HG02588 (cell line): Measurements from ENCODE around the gene TCP10L.
"Not testable (repeated sequence)": the region's sequence is repeated elsewhere in the genome, so short reads cannot be mapped to it uniquely, and the experiment has no call there.

Source experiments
- ATAC-seq: cut with Tn5 transposase; IDR thresholded peaks from one replicate; pipeline ENCODE4 v1.9.1; 2021; ENCODE audit warnings: mild to moderate bottlenecking, moderate library complexity; ENCODE audit not compliant: unreplicated experiment

TCP10L gene, protein sequence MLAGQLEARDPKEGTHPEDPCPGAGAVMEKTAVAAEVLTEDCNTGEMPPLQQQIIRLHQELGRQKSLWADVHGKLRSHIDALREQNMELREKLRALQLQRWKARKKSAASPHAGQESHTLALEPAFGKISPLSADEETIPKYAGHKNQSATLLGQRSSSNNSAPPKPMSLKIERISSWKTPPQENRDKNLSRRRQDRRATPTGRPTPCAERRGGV

DNA sequence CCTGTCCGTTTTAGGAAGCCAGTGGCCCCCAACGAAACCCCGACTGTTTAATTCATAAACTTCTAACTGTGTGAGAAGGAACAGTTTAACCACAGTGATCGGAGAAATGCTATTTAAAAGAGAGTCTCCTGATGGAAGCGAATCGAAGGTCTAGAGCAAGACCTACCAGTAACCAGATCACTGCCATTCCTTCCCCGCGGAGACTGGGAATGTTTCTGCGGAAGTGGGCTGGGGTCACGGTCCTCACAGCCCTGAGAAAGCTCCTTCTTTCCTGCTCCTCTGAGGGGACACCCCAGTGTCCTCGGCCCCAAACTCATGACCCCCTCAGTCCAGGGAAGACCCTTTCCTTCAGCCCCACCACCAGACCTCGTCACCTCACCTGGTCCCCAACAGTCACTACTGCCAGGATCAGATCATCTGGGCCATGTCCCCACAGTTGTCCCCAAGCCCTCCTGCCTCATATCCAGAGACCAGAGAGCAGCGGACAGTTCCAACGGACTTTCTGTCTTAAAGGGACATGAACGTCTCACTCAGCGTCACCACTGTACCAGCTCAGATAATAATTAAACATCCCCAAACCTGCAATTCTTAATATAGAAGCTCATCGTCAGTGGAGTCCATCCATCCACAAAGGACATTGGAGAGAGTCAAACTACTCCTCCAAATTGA, at the start of gene TCP10L:
TSS of gene TCP10L (minus strand) at position 482 of the 669 bp plus-strand sequence. CDS start 1,219 bp downstream, outside the sequence.
- no peak for ATAC-seq

DNA sequence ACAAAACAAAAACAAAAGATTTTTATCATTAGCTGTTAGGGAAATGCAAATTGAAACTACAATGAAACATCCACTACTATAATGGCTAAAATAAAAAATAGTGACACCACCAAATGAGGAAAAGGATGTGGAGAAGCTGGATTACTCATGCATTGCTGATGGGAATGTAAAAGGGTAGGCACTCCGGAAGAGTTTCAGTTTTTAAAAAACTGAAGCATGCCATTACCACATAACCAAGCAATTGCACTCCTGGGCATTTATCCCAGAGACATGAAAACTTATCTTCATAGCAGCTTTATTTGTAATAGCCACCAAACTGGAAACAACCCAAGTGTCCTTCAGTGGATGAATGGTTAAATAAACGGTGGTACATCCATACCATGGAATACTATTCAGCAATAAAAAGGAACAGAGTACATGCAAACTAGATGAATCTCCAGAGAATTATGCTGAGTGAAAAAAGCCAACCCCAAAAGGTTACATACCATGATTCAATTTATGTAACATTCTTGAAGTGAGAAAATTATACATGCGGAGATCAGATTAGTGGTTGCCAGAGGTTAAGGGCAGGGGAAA, 41.4 kb upstream of the TCP10L start:
- ATAC-seq, result no peak

DNA sequence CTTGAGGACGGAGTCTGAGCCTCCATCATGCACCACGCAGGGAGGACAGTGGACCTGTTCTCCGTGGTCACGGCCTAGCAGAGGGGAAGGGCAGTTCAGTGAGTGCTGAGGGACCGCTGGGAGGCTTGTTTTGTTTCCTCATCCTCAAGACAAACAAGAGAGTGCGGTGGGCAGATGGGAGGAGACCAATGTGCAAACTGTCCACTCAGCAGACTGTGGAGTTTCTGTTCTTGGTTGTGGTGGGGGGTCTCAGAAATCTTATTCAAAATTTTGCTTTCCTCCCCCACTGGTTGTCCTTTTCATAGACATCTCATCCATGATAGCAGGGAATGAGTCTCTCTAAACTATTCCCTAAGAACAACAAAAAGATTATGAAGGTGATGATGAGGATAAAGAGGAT, 32.9 kb upstream of the TCP10L start:
- ATAC-seq, result not testable (repeated sequence)

DNA sequence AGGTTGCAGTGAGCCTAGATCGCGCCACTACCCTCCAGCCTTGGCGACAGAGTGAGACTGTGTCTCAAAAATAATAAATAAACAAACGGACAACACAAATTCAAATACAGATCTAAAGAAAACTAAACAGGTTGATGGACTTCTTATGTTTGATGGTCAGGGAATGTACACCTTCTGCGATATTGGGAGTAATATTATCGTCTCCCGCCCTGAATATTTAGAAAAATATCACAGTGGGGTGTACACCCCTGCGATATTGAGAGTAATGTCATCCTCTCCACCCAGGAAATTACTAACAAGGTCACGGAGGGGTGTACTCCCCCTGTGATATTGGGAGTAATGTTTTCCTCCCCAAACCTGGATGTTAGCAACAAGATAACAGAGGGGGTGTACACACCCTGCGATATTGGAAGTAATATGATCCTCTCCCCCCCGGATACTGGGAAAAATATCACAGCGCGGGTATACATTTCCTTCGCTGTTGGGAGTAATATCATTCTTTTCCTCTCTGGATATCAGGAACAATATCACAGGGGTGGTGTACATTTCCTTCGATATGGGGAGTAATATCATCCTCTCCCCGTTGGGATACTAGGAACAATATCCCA, 28.2 kb upstream of the TCP10L start:
- ATAC-seq, result no peak

DNA sequence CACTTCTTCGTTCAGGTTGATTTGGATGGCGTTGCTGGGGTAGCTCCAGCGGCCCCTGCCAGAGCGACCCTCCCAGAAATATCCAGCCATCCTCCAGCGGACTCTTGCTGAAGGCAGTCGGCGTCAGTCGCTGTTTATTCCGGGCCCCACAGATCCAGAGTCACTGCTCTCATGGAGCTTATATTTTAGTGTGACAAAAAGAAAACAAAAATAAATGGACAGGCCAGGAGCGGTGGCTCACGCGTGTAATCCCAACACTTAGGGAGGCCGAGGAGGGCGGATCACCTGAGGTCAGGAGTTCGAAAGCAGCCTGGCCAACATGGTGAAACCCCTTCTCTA, 27.6 kb upstream of the TCP10L start:
- ATAC-seq, result no peak

DNA sequence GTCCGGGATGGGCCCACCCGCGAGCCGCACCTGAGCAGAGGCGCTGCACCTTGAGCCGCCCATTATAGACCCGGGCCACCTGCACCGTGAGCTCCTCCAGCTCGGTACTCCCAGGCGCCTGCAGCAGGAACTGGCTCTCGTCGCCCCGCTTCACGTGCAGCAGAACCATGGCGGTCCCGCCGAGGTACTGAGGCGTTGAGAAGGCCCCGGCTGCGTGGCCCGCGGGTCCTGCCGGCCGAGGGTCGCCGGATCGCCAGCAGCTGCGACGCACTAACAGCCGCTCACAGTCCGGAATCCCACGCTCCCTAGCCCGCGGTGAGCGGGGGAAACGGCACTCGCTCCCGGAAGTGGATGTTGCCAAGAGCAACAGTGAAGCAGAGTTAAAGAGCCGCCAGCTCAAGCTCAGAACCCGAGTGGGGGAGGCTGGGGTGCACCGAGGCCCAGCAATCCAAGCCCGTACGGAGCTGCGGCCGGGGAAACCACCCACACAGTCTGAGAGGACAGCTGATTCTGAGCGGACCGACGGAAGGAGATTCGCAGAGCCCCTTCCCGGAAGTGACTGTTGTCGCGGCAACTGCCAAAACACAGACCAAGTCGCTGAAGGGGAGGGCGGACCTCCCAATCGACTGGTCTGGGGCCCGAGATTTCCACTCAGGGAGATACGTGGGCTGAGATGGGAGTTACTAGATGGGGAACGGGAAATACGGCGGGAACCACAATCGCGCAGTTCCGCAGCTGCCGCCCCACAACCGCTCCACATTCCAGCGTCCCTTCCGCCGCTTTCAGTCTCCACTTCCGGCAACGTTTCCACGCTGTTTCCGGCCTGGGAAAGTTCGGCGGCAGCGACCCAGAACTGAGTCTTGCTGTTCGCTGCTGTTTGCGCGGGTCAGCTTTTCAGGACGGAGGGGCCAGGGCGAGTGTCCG, 27.0 kb upstream of the TCP10L start, which contains the start of gene CFAP298:
TSS of gene CFAP298 (minus strand) at position 303 of the 924 bp plus-strand sequence. CDS start at position 169, 134 bp downstream.
- ATAC-seq, result peak; percentile 92

DNA sequence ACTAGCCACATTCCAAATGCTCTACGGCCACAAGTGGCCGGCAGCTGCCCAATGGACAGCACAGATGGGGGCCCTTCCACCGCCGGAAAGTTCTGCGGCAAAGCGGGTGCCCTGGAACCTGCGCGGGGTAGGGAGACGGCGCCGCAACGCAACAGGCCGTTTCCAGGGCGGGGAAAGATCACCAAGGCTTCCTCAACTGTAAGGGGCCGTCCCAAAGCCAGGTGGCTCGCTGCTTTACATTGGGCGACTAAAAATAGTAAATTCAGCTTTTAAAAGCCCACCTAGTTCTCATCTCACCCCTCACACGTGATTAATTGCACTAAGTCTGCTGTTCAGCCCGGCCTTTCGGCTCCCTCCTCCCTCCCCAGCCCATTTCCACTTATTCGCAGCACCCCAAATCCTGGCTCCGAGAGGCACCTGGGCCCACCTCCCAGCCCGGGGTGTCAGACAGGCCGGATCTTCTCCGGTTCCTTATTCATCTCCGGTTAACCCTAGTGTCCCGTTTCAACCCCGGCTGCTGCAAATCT, 26.2 kb upstream of the TCP10L start:
- peak; percentile 6 for ATAC-seq

DNA sequence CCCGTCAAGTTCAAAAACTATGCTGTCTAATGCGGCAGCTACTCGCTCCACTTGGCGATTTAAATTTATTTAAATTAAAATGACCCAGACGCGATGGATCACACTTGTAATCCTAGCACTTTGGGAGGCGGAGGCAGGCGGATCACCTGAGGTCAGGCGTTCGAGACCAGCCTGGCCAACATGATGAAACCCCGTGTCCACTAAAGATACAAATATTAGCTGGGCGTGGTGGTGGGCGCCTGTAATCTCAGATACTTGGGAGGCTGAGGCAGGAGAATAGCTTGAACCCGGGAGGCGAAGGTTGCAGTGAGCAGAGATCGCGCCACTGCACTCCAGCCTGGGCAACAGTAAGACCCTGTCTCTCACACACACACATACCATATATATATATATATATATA, 25.6 kb upstream of the TCP10L start:
- not testable (repeated sequence) for ATAC-seq

DNA sequence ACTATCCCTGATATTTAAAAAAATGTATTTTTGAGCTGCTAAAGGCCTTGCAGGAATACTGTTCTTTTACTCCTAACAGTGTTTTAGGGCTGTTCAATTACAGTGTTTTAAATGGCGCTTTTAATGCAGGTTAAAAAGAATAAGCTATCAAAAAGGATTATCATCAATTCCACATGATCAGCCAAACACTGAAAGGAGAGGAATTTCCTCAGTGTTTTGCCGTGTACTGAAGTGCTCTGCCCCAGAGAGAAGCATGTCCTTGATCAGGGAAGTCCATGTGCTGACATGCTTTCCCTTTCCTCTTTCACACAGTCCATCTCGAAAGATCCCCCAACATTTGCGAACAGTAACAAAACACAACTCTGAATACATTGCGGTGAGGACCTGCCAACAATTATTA, 23.5 kb upstream of the TCP10L start:
- no peak for ATAC-seq

DNA sequence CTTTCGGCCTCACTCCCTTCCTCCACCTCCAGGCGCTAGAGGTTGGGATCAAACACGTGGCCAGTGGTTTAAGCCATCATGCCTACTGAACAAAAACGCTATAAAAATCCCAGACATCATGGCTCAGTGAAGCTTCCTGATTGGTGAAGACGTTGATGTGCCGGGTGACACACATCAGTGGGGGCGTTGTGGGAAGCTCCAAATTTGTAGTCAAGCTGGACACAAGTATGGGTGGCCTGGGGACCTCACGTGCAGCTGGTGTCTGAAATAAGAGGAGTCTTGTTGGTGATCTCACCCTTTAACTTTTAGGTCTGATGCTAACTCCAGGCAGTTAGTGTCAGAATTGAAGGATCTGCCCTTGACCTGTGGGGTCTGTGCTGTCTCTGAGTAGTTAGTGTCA, 20.1 kb upstream of the TCP10L start:
- ATAC-seq, result no peak

DNA sequence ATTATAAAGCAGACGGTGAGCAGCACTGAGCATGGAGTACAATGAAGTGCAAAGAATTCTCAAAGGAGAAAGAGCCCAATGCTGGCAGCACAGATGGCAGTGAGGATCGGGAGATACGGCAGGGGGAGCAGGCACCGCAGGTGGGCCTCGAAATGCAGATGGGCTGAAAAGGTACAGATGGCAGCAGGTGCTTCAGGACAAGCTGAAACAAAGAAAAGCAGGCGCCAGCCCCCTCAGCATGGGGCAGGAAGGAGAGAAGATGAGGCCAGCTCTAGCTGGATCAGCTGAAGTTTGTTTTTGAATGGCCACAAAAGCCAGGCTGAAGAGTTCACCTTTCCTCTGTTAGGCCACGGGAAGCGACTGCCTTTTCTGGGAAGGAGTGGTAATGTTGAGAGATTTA, 19.1 kb upstream of the TCP10L start:
- ATAC-seq, result no peak

DNA sequence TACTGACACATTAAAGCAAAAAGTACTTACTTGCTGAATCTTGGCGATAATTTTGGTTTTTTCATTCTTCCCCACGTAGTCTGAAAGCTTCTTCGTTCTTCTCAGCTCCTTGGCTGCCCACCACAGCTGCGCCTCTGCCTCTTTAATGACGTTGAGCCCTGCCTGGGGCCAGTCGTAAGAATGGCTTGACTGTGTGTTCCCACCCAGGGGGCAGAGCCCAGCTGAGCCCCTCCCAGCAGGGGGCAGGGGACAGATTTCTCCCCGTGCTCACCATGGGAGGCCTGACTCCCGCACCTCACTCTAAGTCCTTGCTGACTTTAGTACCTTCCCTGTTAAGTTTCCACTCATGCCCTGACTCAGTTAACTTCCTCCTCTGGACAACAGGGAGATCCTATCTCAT, 17.8 kb upstream of the TCP10L start:
- ATAC-seq, result no peak

DNA sequence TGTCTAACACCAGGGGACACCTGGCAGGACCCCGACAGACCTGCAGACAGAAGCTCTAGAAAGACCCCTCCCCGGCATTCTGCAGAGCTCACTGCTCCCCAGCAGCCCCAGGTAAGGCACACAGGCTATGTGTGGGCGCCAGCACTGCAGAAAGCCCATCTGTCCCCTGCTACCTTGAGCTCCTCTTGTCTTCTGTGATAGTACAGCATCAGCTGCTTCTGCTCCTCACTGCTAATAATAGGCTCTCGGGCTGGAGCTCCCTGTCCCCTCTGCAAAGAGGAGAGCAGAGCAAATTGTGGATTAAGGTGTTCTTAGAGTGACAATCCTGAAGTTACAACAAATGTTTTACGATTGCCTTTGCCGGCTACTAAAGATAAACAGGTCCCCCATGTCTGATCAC, 16.8 kb upstream of the TCP10L start:
- ATAC-seq, result no peak

DNA sequence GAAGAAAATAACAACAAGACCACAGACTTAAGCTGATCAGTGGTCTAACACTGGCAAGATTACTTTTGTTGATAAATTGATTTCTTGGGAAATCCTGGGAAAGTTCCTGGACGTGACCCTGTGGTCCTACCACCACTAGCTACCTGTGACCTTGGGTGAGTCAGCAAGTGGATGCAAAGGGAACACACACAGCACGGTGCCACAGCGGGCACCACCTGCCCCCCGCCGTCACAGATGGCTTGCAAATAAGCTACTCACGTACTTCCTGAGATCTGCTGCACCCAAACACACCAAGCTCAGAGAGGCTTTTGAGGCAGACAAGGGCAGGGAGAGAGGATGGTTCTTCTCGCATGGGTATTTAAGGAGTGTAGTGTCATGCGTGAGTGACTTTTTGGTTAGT, 14.2 kb upstream of the TCP10L start:
- no peak for ATAC-seq

DNA sequence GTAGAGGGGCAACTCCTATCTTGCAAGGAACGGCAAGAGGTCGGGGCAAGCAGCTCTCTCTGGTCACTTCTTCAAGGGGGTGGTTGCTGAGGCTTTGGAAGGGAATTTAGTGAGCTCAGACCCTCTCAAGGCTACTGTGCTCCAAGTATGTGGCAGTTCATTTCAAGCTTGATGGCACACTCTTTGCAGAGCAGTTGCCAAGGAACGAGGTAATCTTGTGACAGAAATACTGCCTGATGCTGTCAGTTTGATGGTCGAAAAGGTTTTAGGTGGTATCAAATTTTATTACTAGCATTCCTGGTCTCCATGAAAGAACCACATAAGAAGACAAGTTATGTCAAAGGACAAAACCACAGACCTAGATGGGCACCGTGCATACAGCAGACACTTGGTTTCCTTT, 13.8 kb upstream of the TCP10L start:
- ATAC-seq, result no peak

DNA sequence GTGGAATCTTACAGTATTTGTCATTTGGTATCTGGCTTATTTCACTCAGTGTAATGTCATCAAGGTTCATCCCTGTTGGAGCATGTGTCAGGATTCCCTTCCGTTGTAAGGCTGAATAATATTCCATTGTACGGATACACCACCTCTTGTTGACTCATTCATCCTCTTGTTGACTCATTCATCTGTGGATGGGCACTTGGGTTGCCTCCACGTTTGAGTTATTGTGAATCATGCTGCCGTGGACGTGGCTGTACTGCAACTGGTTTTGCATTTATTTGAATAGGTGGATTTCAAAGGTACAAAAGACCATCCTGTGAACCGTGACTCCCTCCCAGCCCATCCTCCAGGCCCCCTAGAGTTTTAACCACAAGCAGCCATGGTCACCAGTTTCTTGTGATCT, 11.9 kb upstream of the TCP10L start:
- ATAC-seq, result no peak

DNA sequence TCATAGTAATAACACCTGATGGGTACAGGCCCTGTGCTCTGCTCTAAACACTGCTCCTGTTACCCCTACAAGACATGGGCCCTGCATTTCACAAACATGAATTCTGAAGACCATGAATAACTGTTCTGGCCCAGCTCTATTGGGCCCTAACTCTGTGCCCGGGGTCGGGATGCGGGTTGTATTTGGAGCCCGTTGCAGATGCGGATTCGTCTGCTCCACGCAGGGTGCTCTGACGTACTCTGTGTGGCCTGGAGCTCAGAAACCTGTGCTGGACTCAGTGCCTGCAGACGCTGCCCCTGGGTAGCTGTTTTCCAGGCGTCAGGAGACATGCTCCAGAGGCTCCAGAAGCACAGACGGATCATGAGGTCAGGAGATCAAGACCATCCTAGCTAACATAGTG, 10.1 kb upstream of the TCP10L start:
- ATAC-seq, result no peak

DNA sequence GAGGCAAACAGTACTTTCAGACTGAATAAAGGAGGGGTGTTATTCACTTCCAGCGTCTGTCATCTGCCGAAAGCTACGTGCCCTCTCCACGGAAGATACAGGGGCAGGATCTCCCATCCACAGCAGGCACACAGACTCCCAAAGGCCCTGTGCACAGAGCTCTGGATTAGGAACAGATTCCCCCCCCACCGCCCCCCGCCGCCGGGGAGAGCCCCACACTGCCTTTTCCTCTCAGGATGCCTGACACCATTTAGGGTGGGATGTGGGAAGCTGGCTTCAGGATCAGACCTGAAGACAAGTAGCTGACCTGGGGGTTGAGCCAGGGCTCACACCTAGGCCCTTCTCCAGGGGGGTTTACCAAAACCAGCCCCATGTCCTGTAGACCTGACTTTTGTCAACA, 8.4 kb upstream of the TCP10L start:
- no peak for ATAC-seq

DNA sequence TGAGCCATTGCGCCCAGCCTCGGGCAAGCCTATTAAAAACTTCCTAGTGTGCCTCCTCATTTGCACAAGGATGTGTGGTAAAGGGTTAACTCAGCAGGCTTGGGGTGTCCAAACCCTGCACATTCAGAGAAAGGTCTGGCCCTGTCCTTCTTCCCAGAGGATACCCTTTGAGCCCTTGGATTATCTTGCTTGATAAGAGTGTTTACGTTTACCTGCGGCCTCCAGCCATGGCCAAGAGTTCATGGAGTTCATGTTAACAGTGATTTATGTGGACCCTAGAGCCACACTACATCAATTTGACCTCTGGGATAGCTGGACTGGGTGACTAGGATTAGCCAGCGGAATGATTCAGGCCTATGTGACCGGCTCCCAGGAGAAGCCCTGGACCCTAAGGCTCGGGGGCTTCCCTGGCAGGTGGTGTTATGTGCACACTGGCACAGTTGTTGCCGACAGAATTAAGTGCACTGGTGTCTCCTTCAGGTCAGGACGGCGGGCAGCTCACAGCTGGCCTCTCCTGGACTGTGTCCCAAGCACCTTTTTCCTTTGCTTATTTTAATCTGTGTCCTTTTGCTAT, 7.7 kb upstream of the TCP10L start:
- ATAC-seq, result no peak

DNA sequence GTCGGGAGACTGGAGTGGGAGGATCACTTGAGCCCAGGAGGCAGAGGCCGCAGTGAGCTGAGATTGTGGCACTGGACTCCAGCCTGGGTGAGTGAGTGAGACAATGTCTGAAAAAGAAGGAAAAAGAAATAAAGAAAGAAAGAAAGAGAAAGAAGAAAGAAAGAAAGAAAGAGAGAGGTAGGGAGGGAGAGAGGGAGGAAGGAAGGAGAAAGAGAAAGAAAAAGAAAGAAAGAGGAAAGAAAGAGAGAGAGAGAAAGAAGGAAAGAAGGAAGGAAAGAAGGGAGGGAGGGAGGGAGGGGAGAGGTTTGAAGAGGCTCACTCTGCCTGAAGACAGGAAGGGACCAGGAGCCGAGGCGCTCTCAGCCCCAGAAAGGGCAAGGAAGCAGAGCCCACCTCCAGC, 4.8 kb upstream of the TCP10L start:
- ATAC-seq, result no peak
